DND-41 (cell line): ENCODE results near the gene MCL1.

Experiments
- EZH2 ChIP-seq: IDR thresholded peaks from 3 replicates; pipeline ENCODE4 v1.6.1; 2012; ENCODE audit warnings: borderline replicate concordance, low read depth, mild to moderate bottlenecking, moderate library complexity, low read length, inconsistent platforms; ENCODE audit not compliant: severe bottlenecking
- TF ChIP-seq, protein P1 (sequence below): IDR thresholded peaks from 2 replicates; pipeline ENCODE4 v1.5.1; 2012; ENCODE audit warnings: borderline replicate concordance, low read length, moderate library complexity, mild to moderate bottlenecking; ENCODE audit not compliant: poor library complexity, severe bottlenecking; ENCODE audit errors: extremely low read depth

- TF ChIP-seq, protein P1, sequence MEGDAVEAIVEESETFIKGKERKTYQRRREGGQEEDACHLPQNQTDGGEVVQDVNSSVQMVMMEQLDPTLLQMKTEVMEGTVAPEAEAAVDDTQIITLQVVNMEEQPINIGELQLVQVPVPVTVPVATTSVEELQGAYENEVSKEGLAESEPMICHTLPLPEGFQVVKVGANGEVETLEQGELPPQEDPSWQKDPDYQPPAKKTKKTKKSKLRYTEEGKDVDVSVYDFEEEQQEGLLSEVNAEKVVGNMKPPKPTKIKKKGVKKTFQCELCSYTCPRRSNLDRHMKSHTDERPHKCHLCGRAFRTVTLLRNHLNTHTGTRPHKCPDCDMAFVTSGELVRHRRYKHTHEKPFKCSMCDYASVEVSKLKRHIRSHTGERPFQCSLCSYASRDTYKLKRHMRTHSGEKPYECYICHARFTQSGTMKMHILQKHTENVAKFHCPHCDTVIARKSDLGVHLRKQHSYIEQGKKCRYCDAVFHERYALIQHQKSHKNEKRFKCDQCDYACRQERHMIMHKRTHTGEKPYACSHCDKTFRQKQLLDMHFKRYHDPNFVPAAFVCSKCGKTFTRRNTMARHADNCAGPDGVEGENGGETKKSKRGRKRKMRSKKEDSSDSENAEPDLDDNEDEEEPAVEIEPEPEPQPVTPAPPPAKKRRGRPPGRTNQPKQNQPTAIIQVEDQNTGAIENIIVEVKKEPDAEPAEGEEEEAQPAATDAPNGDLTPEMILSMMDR = no peak
- TF ChIP-seq EZH2 = no peak
Measured at GRCh38 chr1:150525348-150525747, 54.1 kb downstream of the MCL1 start.
